NCI-H1105 (cell line): ENCODE results near the gene CCDC69.

ENCODE experiments used
- DNase-seq: peaks from one replicate; lab custom pipeline; 2025; lab: John Stamatoyannopoulos, UW

The CCDC69 gene

DNA sequence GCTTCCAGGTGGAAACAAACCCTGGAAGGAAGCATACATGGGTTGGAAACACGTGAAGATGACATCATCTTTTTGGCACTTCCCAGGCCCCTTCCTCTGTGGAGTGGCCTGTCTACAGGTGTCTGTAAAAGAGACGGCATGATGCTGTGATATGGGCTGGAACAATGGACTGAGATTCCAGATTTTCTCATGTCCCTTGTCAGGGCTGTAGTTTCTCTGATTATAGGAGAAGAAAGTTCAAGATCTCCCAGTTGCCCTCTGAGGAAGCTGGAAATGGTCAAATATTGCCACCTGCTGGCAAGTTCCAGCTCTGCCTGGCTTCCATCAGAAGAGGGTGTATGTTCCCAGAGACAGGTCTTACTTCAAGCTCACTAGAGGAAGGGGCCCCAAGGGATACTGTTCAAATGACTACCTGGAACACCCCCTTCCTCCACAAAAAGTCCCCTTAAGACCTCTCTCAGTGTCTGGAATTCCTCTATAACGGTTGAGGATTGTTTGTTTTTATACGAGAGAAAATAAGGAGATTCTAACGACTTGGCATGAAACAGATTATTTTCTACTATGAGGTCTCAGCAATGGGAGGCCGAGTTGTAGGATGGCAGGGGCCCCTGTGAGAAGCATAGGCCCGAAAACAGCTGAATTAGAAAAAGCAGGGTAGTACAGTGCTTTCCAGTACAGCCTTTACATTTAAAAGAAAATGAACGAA, 59.1 kb downstream of the CCDC69 start:
- peak; percentile 29 for DNase-seq

DNA sequence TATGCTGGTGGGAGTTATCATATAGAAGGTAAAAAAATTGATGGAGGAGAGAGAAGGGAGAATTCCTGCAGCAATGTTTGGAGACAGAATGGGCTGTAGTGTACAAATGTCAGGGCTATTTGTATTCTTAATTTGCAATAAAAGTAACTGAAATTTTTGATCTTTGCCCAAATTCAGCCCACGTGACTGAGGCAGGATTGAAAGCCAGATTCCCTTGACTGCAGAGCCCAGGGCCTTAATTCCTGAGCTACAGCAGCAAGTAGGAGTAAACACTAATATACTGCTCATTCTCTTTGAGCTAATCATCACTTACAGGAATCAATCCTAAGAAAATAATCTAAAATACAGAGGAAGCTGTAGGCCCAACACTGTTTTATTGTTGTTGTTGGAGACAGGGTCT, 61.1 kb downstream of the CCDC69 start:
- no peak for DNase-seq

DNA sequence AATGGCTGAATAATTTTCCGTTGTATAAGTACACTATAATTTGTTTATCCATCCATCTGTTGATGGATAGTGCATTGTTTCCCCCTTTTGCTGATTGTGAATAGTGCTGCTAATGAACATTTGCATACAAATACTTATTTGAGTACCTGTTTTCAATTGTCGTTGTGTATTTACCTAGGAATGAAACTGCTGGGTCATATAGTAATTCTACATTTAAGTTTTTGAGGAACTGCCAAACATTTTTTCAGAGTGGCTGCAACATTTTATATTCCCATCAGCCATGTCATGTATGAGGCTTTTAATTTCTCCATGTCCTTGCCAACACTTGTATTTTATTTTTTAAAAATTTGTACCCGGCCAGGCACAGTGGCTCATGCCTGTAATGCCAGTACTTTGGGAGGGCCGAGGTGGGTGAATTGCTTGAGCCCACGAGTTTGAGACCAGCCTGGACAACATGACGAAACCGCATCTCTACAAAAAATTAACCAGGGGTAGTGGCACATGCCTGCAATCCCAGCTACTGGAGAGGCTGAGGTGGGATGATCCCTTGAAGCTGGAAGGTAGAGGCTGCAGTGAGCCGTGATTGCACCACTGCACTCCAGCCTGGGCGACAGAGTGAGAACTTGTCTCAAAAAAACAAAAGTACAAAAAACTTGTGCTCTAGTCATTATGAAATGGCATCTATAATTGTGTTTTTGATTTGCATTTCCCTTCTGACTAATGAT, 64.1 kb downstream of the CCDC69 start:
- DNase-seq = no peak

DNA sequence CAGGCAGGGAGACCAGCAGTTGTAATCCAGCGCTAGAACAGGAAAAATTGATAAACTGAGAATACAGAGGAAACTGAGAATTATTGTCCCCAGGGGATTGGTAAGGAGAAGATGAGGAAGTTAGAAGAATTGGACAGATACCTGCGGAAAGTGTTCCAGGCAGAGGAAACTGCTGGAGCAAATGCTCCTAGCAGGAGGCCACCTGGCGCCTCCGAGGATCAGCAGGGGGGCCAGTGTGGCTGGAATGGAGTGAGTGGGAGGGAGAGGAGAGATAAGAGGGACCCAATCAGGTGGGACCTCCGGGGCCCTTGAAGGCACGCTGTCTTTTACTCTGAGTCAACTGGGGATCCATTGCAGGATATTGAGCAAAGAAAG, 65.6 kb downstream of the CCDC69 start:
- DNase-seq = no peak

DNA sequence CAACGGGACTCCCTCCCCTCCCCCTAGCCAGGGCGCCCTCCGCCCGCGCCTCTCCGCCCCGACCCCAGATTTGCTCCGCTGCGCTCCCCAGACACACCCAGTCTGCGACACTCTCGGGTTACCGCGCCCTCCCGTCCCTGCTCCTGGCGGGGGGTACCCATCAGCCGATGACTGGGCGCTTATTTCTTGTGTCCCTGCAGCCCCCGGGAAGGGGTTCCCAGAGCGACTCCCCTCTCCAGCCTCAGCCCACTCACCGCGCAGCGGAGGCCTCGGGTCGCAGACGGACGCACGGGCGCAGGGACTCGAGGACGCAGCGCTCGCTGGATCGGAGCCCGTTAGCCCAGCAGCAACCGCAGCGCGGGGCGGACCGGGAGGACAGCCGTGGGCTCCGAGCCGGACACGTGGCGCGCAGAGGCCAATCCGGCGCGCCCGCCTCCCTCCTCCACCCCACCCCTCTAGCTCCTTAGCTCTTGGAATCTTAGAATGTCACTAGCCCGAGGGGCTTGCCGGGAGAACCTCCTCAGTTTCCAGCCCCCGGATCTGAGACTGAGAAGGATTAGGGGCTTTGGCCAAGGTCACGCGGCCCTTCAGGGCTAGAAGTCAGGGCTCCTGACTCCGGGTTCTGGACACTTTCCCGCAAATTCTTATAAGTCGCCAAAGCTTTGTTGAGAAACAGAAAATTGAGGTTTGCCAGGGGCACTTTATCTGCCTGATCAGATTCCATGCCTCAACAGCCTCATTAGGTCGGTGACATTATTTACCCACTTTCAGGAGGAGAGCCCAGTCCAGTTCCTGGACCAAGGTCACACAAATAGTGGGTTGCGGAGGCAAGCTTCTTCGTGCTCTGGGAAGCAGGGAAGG, 66.2 kb downstream of the CCDC69 start, which contains the start of gene ANXA6:
TSS of gene ANXA6 (minus strand) at position 354 of the 861 bp plus-strand sequence. CDS start 9,878 bp downstream, outside the sequence.
- peak; percentile 27 for DNase-seq

DNA sequence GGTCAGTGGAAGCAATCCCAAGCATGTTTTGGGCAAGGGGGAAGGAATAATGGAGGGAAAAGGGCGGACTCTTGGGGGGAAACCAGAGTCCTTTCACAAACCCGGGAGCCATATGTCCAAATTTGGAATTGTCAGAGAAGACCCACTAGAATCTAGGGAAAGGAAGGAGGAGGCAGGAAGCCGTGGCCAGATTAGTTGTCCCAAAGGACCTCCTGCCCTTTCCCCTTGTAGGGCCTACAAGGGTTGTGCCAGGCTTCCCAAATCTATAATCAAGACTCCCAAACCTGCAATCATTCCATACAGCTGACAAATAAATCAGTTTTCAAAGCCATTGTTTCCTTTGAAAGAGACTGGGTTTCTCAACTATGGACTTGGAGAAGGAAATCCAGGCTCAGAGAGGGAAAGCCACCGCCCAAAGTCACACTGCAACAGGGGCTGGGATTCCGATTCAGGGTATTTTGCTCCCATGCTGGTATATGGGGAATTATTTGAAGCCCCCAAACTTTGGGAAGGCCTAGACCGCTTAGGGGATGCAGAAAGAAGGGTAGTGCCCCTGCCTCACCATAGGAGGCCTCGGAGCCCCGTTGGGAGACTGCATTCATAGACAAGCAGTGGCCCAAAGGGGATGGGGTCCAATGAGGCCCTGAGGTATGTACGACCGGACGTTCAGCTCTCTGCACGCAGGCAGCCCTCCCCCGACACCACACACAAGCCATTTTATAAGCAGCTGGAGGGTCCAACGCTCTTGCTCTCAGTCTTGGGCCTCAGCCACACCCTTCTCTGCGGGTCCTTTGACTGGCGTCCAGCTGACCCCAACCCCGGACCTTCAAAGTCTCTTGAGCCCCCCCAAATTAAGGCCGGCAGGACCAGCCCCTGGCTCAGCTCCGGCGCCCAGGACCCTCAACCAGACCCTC, 67.1 kb downstream of the CCDC69 start:
- DNase-seq = no peak

DNA sequence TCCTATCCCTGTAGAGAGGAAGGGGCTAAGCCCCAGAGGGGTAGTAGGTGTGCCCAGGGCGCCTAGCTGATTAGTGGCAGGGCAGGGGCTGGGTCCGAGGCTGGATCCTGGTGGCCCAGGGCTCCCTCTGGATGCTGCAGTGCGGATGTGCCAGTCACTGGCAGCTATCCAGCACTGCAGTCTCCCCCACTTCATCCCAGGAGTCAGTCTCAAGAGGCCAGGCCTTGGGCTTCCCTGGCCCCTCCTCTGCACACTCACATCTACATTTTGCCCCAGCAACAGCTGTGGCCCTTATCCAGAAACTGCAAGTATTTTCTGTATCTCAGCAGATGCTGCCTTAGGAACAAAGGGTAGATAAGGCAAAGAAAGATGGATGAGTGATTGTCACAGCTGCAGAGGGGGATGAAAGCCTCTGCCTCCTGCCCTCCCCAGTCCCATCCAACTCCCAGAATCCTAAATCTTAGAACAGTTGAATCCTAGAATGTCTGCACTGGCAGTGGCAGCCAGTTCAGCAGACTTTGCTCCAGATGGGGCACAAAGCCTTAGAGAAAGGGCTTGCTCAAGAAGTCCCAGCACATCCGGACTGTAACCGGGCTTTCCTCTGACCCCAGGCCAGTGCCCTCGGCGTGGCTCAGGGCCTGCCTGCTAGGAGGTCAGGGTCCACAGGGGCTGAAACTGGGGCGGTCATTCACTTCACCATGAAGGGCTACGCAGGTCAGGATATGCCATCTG, 68.0 kb downstream of the CCDC69 start:
- DNase-seq = peak; percentile 1

DNA sequence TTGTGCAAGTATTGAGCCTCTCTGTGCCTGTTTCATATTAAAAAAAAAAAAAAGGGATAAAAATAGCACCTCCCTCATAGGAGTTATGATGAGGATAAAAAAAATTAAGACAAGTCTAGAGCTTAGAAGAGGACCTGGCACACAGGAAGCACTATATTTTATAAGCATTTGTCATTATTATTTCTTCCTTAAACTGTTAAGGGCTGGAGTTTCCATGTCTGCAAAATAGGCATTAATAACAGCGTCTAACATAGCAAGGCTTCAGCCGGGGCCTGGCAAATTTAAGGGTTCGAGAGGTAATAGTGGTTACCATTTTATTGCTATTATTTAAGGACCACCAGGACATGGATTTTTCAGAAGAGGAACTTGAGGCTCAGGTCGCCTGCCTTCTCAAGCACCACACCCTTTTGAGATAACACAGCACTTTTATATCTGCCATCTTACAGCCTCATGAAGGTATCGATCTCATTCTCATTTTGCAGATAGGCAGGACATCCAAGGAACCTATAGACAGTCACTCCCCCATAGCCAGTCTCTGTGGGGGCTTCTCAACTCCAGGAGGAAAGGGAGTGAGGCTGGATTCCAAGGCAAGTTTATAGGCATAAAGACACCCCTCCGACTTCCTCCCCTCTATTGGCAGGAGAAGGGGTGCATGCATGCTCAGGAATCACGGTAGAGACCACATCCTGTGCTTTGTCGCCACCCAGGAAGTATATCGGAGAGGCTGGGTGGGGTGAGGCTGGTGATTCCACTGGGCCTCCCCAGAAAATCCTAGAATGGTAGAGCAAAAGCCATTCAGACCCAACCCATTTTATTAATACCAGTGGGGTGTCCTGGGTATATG, 68.7 kb downstream of the CCDC69 start:
- DNase-seq = no peak

DNA sequence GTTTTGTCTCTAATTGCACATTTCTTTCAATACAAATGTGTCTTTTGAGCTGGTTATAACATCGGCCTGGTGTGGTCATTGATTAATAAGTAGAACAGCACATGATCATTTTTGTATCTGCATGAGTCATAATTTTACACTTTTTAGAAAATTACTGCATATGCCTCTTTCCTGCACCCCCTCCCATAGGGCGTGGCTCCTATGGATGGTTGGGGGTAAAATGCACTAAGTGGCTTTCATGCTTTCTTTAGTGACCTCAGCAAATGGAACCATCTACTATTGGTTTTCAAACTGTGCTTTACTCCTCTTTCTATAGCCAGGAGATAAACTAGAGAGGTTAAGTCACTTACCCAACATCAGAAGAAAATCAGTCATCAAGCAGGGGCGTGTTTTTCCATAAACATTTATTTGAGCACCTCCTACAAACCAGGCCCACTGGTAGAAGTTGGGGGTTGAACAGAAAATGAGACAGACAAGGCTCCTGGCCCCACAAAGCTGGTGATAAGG, 70.1 kb downstream of the CCDC69 start:
- no peak for DNase-seq

DNA sequence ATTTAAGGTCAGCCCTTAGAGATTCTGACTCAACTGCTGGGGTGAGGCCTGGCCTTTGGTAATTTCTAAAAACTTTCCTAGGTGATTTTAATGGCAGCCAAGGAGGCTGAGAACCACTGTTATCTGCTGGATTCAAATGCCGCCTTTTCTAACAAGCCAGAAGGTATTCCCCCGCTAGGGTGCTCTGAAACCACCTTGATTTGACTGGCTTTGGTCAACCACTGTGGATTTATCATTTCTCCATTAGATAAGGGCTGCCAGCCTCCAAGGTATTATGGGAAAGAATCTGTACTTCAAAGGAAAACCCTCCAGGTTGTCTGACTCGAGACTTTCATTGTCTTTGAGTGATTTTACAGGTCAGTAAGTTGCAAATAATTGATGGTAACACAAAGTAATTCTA, 70.6 kb downstream of the CCDC69 start:
- no peak for DNase-seq

DNA sequence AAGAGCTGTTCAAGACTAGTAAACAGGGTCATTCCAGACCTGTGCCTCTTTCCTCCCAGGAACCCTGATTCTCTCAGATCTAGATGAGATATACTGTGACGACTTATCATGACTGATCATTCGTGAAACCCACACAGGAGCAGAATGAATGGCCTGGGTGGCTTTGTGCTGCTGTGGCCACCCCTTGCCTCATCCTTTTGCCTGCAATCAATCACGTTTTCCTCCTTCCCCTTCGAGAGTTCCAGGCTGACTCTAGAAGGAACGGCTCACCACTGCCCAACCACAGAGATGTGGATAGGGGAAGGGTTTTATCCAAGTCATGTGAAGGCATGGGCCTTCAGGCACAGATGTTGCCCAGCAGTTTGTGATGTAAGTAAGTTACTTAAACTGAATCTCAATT, 72.1 kb downstream of the CCDC69 start:
- DNase-seq = no peak

DNA sequence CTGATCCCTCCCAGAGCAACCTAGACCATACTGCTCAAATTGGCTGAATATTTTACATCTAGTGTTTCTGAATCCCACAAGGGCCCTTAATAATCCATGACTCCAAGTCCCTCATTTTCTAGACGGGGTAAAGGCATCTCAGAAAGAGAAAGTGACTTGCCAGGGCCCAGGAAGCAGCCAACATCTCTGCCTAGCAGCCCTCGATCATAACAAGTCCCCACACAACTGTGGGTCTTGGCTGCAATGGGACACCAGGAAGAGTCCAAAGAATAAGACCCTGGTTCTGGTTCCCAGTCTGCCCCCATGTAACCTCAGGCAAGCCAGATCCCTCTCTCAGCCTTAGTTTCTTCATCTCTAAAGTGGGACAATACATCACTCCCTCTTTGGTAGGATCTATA, 72.6 kb downstream of the CCDC69 start:
- DNase-seq = no peak

DNA sequence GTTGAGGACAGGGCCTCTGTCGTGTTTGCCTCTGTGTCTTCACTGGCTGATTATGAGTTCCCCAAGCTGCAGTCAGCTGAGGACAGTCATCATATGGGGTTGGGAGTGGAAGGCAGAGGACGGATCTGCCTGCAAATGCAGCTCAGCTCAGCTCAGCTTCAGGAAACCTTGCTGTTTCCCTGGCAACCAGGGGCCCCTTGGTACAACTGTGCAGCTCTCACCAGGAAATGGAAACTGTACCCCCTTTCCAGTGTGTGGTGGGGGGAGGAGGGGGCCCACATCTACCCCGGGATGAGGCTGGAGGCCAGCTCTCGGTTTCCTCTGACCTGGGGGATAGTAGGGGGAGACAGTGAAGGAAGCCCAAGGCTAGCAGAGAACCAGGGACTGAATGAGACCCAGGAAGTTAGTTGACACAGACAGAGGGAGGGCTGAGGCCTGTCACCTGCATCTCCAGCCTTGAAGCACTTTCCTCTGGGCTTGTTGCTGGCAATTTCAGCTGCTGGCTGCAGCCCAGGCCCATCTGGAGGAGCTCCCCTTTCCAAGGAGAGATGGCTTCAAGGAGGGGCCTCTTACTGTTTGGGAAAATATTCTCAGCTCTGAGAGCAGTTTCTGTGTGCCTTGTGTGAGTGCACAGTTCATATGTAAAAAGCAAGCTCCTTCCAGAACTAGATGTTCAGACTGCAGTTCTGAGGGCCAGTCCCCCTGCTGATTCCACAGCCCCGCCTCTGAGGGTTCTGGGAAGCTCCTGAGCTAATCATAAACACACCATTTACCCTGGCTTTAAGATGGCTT, 73.2 kb downstream of the CCDC69 start:
- no peak for DNase-seq

DNA sequence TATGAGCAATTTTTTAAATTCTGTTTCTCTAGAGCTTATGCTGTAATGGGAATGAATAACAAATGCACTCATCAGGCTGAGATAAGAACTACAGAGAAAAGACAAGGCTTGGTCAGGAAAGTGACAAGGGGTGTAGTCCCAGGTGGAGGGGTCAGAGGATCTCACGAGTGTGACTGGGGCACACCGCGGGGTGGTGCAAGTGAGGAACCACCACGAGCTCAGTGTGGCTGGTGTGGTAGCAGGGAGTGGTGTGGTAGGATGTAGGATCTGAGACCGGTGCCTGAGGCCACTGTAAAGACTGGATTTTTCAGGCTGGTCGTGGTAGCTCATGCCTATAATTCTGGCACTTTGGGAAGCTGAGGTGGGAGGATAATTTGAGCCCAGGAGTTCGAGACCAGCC, 75.3 kb downstream of the CCDC69 start:
- DNase-seq = no peak

DNA sequence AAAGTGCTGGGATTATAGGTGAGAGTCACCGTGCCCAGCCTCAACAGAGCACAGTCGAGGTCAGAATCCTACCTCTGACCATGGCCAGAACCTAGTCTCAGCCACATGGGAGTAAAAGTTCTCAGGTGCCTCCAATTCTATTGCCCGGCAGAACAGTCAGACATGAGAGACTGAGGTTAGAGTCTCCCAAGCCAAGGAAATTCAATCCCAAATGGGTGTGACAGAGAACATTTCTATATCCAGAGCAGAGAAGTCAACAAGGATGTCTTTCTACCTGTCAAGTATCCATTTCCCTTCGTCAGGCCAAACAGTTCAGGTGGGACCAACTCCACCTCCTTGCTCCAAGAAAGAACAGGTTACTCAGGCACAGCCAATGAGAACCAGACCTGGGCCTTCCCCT, 76.9 kb downstream of the CCDC69 start:
- DNase-seq = no peak

DNA sequence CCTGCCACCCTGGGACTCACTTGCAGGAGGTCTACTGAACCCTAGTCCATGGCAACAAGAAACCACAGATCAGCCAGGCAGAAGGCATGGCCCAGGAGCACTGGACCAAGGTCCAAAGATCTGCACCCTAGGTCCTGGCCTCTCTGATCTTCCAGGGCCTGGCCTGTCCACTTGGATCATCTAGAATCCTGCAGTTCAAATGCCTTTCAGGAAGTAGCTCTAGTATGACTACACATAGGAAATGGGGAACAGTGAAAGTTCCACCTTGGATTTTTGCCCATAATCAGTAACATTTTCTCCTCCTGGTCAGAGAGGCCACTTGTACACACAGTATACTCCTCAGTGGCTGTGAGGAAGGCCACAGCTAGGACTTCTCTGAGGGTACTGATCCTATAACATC, 77.8 kb downstream of the CCDC69 start:
- DNase-seq = no peak

DNA sequence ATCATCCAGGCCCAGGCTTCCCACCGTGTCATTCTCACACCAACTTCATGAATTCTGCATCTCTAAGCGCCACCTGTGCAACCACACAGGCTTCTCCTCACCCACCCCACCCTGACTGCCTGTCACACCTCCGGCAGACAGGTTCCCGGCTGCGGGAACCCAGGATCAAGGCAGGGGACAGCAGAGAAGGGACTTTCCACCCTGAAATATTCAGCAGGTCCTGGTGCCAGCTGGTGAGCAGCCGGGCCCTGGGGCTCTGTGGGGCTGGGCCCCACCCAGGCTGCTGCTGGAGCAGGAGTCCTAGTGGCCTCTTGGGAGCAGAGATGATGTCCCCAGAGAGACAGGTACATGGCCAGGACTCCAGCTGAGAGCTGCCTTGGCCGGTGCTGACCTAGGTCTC, 79.0 kb downstream of the CCDC69 start:
- DNase-seq = no peak

DNA sequence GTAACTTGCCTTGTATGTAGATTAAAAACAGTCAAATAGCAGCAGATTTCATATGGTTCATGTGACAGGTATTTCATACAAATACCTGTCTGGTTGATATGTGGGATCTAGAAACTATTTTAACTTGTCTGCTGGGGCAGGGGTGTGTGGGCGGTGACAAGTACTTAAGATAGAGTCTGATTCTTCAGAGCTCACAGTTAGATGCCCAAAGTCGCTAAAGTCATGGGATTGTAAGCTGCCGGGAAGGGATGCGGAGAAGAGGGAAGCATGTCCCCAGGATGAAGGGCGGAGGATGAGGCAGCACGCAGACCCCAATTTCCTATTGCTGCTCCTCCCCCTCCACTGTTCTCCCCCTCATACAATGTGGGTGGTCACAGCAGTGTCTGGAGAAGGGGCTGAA, 79.6 kb downstream of the CCDC69 start:
- DNase-seq = no peak

DNA sequence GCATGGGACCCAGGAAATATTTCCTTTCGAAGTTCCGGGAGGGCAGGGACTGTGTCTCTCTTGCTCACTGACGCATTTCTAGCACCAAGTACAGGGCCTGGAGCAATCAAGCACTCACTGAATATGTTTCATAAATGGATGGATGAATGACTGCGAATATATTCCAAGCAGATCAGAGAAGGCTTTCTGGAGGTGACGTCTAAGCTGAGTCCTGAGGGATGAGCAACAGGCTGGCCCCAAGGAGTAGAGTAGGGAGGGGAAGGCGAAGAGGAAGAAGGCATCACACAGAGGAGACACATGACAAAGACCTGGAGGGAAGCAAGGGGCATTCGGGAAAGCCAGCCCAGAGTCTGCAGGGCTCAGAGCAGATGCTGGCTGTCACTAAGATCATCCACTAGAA, 80.2 kb downstream of the CCDC69 start:
- no peak for DNase-seq
